ENCODE data around the gene NUP133. TPM values are rescaled to one million over a fixed set of nuclear protein-coding genes. Genes with fewer than 3 reads are reported as not detected.
"Not testable (repeated sequence)": the region's sequence is repeated elsewhere in the genome, so short reads cannot be mapped to it uniquely, and the experiment has no call there.

Gene NUP133
- total RNA-seq, 2 donors from 2014 or later: 13.5 to 16.3 TPM

DNA sequence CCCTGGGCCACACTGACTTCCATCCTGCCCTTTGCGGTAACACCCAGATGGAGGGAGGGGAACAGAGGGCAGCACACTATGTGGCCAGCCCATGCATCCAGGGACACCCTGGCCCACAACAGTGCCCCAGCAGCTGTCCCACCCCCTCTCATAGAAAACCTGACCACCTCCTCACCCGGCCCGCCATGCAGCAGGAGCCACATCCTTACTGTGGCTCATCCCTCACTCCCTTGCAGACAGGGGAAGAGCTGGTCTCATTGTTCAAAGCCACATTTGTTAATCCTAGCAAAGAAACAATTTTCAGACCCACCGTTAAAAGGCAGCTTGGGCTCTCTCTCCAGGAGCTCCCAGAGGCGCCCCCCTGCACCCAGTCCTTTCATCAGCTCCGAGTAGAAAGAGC lies 23.2 kb upstream of the NUP133 start:
- H3K4me1 ChIP-seq: no peaks in the 10 kb centered on the region
- H3K4me3 ChIP-seq: no peak overlapping the region
- no peak for TF ChIP-seq POLR2A (IDR thresholded peaks at IDR 0.05)
- TF ChIP-seq, protein P1, sequence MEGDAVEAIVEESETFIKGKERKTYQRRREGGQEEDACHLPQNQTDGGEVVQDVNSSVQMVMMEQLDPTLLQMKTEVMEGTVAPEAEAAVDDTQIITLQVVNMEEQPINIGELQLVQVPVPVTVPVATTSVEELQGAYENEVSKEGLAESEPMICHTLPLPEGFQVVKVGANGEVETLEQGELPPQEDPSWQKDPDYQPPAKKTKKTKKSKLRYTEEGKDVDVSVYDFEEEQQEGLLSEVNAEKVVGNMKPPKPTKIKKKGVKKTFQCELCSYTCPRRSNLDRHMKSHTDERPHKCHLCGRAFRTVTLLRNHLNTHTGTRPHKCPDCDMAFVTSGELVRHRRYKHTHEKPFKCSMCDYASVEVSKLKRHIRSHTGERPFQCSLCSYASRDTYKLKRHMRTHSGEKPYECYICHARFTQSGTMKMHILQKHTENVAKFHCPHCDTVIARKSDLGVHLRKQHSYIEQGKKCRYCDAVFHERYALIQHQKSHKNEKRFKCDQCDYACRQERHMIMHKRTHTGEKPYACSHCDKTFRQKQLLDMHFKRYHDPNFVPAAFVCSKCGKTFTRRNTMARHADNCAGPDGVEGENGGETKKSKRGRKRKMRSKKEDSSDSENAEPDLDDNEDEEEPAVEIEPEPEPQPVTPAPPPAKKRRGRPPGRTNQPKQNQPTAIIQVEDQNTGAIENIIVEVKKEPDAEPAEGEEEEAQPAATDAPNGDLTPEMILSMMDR (IDR thresholded peaks at IDR 0.05): no peak
- no peaks in the 10 kb centered on the region for H3K27me3 ChIP-seq
- intact Hi-C loops (cut with DNase I): no loop called here
- peaks cover 0 to 15% of the 10 kb centered on the region in 2 donors for H3K36me3 ChIP-seq (replicated peaks in 1 of 2; ENCODE audit: insufficient read depth in 1 of 2, low read depth in 2 of 2)
- H3K9me3 ChIP-seq: no peaks in the 10 kb centered on the region
- no peak for ATAC-seq
- no peak overlapping the region for H3K27ac ChIP-seq
- DNase-seq: no peak
- WGBS, 2 donors: 94 to 96% methylated on average over 6 of the region's 6 CpGs

DNA sequence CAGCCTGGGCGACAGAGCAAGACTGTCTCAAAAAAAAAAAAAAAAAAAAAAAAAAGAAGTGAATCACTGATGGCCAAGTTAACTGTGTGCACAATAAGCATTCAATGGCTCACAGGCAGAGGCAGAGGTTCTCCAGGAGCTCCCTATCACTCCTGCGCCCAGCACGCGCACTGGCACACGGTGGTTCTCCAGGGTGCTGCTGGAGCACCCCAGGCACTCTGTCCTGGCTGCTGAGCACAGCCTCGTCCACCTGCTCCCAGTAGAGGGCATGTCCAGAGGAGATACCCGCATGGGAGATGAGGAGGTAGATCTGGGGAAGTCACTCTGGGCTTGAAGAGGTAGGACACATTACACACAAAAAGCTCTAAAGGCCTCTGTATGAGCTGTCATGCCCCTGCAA lies 21.5 kb upstream of the NUP133 start:
- H3K27me3 ChIP-seq: no peaks in the 10 kb centered on the region
- DNase-seq: no peak
- no peak for ATAC-seq
- no peak overlapping the region for H3K27ac ChIP-seq
- peaks cover 0 to 20% of the 10 kb centered on the region in 2 donors for H3K36me3 ChIP-seq (replicated peaks in 1 of 2; ENCODE audit: insufficient read depth in 1 of 2, low read depth in 2 of 2)
- no peaks in the 10 kb centered on the region for H3K9me3 ChIP-seq
- H3K4me1 ChIP-seq: no peaks in the 10 kb centered on the region
- TF ChIP-seq POLR2A (IDR thresholded peaks at IDR 0.05): no peak
- TF ChIP-seq, protein P1 (IDR thresholded peaks at IDR 0.05): no peak
- no peak overlapping the region for H3K4me3 ChIP-seq
- WGBS, 2 donors: 93 to 96% methylated on average over 7 of the region's 7 CpGs
- intact Hi-C loops (cut with DNase I): no loop called here

DNA sequence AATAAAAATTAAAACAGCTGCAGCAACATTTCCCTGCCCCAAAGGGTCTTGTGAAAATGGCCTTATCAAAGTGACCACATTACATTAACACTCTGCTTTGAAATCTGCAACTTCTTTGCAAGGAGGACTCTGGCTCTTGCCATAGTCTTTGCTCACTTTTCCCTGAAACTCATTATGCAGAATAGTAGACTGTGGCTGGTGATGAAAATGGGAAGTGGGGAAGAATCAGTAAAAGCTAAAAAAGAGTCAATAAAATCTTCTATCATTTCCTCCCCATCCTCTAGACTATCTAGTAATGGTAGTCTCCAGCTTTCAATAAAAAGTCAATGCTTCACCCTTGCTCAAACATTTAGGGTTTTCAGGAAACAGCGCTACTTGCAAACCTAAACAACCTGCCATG lies 18.6 kb upstream of the NUP133 start:
- Histone ChIP-seq H3K27ac (no peak overlapping the region), H3K27me3 (no peaks in the 10 kb centered on the region), H3K4me1 (no peaks in the 10 kb centered on the region), H3K9me3 (no peaks in the 10 kb centered on the region), H3K36me3 (replicated peaks in 1 of 2; ENCODE audit: insufficient read depth in 1 of 2, low read depth in 2 of 2) (peaks cover 0 to 22% of the 10 kb centered on the region in 2 donors), H3K4me3 (no peak overlapping the region)
- no peak for ATAC-seq
- intact Hi-C loops (cut with DNase I): no loop called here
- WGBS, 2 donors: 88 to 90% methylated on average over 1 of the region's 1 CpG
- DNase-seq: no peak
- no peak for TF ChIP-seq POLR2A (IDR thresholded peaks at IDR 0.05)
- TF ChIP-seq, protein P1 (IDR thresholded peaks at IDR 0.05): no peak

DNA sequence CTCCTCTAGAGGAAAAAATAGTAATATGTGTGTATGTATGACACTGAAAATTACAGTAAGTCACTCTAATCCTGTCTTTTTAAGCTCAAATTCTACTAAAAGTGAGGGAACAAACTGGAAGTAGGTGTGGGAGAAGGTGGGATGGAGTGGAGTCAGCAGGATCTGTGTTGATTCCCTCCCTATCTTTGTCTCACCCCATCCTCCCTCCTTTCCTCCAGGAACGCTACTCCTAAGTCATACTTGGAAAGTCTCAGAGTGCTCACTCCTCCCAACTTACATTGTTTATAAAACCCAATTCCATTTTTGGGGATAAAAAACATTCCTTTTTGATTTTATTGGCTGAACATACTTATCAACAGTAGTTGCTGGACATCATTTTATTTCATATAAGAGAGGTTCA lies 14.9 kb upstream of the NUP133 start:
- no peaks in the 10 kb centered on the region for H3K27me3 ChIP-seq
- no peak for ATAC-seq
- no peak overlapping the region for H3K4me3 ChIP-seq
- 85 to 92% methylated on average over 1 of the region's 1 CpG for WGBS, 2 donors
- H3K27ac ChIP-seq: no peak overlapping the region
- peaks cover 0 to 18% of the 10 kb centered on the region in 2 donors for H3K36me3 ChIP-seq (replicated peaks in 1 of 2; ENCODE audit: insufficient read depth in 1 of 2, low read depth in 2 of 2)
- intact Hi-C loops (cut with DNase I): no loop called here
- H3K9me3 ChIP-seq: no peaks in the 10 kb centered on the region
- TF ChIP-seq POLR2A (IDR thresholded peaks at IDR 0.05): no peak
- TF ChIP-seq, protein P1 (IDR thresholded peaks at IDR 0.05): no peak
- DNase-seq: no peak
- H3K4me1 ChIP-seq: no peaks in the 10 kb centered on the region

DNA sequence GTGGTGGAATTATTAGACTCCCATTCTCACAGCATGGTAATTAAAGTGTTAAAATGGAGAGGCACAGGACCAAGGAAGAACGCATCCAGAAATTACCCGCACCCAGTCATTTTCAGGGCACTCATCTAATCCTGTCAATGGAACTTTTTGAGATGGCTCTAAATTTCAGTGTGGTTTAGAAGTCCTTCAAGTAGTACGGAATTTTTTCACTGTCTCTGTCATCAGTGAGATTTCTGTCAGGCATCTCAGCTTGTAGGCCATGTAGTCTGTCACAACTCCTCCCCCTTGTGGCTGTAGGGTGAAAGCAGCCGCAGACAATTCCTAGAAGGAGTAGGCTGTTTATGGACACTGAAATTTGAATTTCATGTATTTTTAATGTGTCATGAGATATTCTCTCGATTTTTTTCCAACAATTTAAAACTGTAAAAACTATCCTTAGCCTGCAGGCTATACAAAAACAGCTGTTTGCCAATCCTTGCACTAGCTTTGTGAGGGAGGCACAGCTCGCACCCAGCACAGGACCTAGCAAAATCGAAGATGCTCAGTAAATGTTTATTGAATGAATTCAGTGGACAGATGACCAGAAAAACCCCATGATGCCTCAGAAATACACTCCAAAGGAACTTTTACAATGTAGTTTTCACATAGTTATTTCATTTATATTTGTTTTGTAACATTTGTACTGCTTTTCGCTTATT lies 6.6 kb upstream of the NUP133 start:
- ATAC-seq: peak; percentile 82
- Histone ChIP-seq H3K36me3 (replicated peaks in 1 of 2; ENCODE audit: insufficient read depth in 1 of 2, low read depth in 2 of 2) (peaks cover 0 to 5% of the 10 kb centered on the region in 2 donors), H3K9me3 (no peaks in the 10 kb centered on the region), H3K4me1 (peaks cover 4% of the 10 kb centered on the region), H3K4me3 (no peak overlapping the region), H3K27me3 (no peaks in the 10 kb centered on the region), H3K27ac (no peak overlapping the region)
- intact Hi-C loops (cut with DNase I): loop anchor here (10.0 kb wide), 1 partner anchor 260 kb away; no protein-coding TSS in a partner anchor
- 36 to 37% methylated on average over 8 of the region's 8 CpGs for WGBS, 2 donors
- peak; percentile 57 to 72 (median 70) for DNase-seq
- no peak for TF ChIP-seq POLR2A (IDR thresholded peaks at IDR 0.05)
- TF ChIP-seq, protein P1 (IDR thresholded peaks at IDR 0.05): peak; percentile 60 to 80 (median 67)

DNA sequence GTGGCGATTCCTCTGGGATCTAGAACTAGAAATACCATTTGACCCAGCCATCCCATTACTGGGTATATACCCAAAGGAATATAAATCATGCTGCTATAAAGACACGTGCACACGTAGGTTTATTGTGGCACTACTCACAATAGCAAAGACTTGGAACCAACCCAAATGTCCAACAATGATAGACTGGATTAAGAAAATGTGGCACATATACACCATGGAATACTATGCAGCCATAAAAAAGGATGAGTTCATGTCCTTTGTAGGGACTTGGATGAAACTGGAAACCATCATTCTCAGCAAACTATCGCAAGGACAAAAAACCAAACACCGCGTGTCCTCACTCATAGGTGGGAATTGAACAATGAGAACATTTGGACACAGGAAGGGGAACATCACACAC lies 3.5 kb upstream of the NUP133 start:
- DNase-seq; H3K9me3 ChIP-seq; H3K27me3 ChIP-seq; H3K27ac ChIP-seq; ATAC-seq; H3K4me3 ChIP-seq; H3K36me3 ChIP-seq (replicated peaks in 1 of 2; ENCODE audit: insufficient read depth in 1 of 2, low read depth in 2 of 2): not testable (repeated sequence)
- H3K4me1 ChIP-seq: peaks cover 18% of the 10 kb centered on the region
- 85 to 88% methylated on average over 6 of the region's 6 CpGs for WGBS, 2 donors
- intact Hi-C loops (cut with DNase I): loop anchor here (10.0 kb wide), 1 partner anchor 257 kb away; no protein-coding TSS in a partner anchor

DNA sequence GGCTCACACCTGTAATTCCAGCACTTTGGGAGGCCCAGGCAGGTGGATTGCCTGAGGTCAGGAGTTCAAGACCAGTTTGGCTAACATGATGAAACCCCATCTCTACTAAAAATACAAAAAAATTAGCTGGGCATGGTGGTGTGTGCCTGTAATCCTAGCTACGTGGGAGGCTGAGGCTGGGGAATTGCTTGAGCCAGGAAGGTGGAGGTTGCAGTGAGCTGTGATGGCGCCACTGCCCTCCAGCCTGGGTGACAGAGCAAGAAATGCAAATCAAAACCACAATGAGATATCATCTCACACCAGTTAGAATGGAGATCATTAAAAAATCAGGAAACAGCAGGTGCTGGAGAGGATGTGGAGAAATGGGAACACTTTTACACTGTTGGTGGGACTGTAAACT lies 3.1 kb upstream of the NUP133 start:
- H3K9me3 ChIP-seq; H3K27me3 ChIP-seq; H3K27ac ChIP-seq; H3K36me3 ChIP-seq (replicated peaks in 1 of 2; ENCODE audit: insufficient read depth in 1 of 2, low read depth in 2 of 2); ATAC-seq; H3K4me3 ChIP-seq; DNase-seq: not testable (repeated sequence)
- 82 to 89% methylated on average over 2 of the region's 2 CpGs for WGBS, 2 donors
- intact Hi-C loops (cut with DNase I): loop anchor here (10.0 kb wide), 1 partner anchor 256 kb away; no protein-coding TSS in a partner anchor
- H3K4me1 ChIP-seq: peaks cover 22% of the 10 kb centered on the region
